HG03460 (cell line): Measurements from ENCODE around the gene MGMT.

ENCODE experiments used
- ATAC-seq: cut with Tn5 transposase; IDR thresholded peaks from one replicate; pipeline ENCODE4 v1.9.1; 2021; ENCODE audit not compliant: unreplicated experiment

MGMT gene

GRCh38 chr10:129647590-129647989 is 180.5 kb downstream of the MGMT start:
- no peak for ATAC-seq

- ATAC-seq, result no peak
These were observed 181.8 kb downstream of the MGMT start for GRCh38 chr10:129648856-129649255.

GRCh38 chr10:129652021-129652420 is 185.0 kb downstream of the MGMT start:
- ATAC-seq, result no peak

- ATAC-seq, result no peak
These were observed 185.6 kb downstream of the MGMT start for GRCh38 chr10:129652521-129653201.

- no peak for ATAC-seq
These were observed 186.4 kb downstream of the MGMT start for GRCh38 chr10:129653428-129653827.

GRCh38 chr10:129653861-129654260 is 186.8 kb downstream of the MGMT start:
- no peak for ATAC-seq

GRCh38 chr10:129654461-129654860 is 187.4 kb downstream of the MGMT start:
- no peak for ATAC-seq

GRCh38 chr10:129655007-129655678 is 188.1 kb downstream of the MGMT start:
- no peak for ATAC-seq

GRCh38 chr10:129655679-129656031 is 188.6 kb downstream of the MGMT start:
- ATAC-seq, result no peak

GRCh38 chr10:129656642-129657041 is 189.6 kb downstream of the MGMT start:
- no peak for ATAC-seq

- no peak for ATAC-seq
These were observed 190.4 kb downstream of the MGMT start for GRCh38 chr10:129657297-129658017.

- ATAC-seq, result no peak
These were observed 191.5 kb downstream of the MGMT start for GRCh38 chr10:129658376-129659072.

- ATAC-seq, result no peak
These were observed 192.6 kb downstream of the MGMT start for GRCh38 chr10:129659508-129660268.

- ATAC-seq, result no peak
These were observed 193.5 kb downstream of the MGMT start for GRCh38 chr10:129660569-129660968.

GRCh38 chr10:129662426-129662825 is 195.4 kb downstream of the MGMT start:
- ATAC-seq, result no peak

GRCh38 chr10:129670124-129670523 is 203.1 kb downstream of the MGMT start:
- no peak for ATAC-seq

- ATAC-seq, result no peak
These were observed 206.3 kb downstream of the MGMT start for GRCh38 chr10:129673292-129673691.

GRCh38 chr10:129675027-129675769 is 208.2 kb downstream of the MGMT start:
- no peak for ATAC-seq

GRCh38 chr10:129676014-129676413 is 209.0 kb downstream of the MGMT start:
- no peak for ATAC-seq

- ATAC-seq, result no peak
These were observed 210.4 kb downstream of the MGMT start for GRCh38 chr10:129677377-129677927.
